ENCODE results near the gene POU2AF1.

DNA sequence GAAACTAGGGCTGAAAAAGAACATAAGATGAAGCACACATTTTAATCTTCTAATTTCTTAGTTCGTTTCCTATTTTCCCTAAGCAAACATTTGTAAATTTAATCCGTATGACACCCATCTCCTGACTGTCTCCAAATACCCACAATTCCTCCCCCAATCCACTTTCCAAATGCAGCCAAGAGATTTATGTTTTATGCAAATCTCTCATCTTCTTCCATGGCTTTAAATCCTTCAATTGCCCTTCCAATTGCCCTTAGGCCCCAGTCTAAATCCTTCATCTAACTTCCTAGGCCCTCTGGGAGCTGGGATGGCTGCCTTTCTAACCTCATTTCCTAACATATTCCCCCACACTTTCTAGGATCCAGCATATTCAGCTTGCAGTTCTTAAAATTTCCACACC, 18.0 kb upstream of the POU2AF1 start:
- TF ChIP-seq, protein P1, sequence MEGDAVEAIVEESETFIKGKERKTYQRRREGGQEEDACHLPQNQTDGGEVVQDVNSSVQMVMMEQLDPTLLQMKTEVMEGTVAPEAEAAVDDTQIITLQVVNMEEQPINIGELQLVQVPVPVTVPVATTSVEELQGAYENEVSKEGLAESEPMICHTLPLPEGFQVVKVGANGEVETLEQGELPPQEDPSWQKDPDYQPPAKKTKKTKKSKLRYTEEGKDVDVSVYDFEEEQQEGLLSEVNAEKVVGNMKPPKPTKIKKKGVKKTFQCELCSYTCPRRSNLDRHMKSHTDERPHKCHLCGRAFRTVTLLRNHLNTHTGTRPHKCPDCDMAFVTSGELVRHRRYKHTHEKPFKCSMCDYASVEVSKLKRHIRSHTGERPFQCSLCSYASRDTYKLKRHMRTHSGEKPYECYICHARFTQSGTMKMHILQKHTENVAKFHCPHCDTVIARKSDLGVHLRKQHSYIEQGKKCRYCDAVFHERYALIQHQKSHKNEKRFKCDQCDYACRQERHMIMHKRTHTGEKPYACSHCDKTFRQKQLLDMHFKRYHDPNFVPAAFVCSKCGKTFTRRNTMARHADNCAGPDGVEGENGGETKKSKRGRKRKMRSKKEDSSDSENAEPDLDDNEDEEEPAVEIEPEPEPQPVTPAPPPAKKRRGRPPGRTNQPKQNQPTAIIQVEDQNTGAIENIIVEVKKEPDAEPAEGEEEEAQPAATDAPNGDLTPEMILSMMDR (IDR thresholded peaks at IDR 0.05) = no peak
- no peak for TF ChIP-seq POLR2A (IDR thresholded peaks at IDR 0.05)

Measured in adrenal gland (tissue), 5 donors.